Fibroblast of mammary gland (primary cell): ENCODE results near the gene TTC28.
"Not testable (repeated sequence)": the region's sequence is repeated elsewhere in the genome, so short reads cannot be mapped to it uniquely, and the experiment has no call there.

Experiments used
- DNase-seq: peaks from one replicate; pipeline ENCODE4 v3.0.0-alpha.2; 2010; ENCODE audit warnings: low read depth
- H3K4me3 ChIP-seq: 2 replicates; pipeline ENCODE4 v1.5.1; 2011; ENCODE audit warnings: low read depth, mild to moderate bottlenecking, low read length, moderate library complexity; ENCODE audit not compliant: control insufficient read depth
- CTCF ChIP-seq: conservative IDR thresholded peaks from 2 replicates; pipeline ENCODE4 v1.5.1; 2011; ENCODE audit warnings: low read depth, low read length, inconsistent platforms; ENCODE audit not compliant: control insufficient read depth, insufficient read depth

TTC28 gene

DNA sequence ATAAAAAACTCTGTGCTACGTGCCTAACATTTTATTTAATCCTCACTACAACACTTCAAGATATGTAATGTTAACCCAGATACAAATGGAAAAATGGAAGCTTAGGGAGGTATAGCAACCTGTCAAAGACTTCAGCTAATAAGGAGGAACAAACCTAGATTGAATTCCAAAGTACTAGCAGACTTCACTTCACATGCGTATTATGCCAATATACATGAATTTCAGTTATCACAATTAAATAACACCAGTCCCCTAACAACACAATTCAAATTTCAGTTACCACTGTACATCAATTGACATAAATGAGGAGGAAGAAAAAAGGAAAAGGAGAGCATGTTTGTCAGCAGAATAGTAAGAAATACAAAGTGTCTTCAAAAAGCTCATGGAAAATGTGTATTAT lies 60.4 kb downstream of the TTC28 start:
- TF ChIP-seq CTCF: no peak
- H3K4me3 ChIP-seq: no peak overlapping the region
- no peak for DNase-seq

GRCh38 chr22:28615423-28615822 lies 64.2 kb downstream of the TTC28 start:
- DNase-seq, H3K4me3 ChIP-seq: not testable (repeated sequence)

DNA sequence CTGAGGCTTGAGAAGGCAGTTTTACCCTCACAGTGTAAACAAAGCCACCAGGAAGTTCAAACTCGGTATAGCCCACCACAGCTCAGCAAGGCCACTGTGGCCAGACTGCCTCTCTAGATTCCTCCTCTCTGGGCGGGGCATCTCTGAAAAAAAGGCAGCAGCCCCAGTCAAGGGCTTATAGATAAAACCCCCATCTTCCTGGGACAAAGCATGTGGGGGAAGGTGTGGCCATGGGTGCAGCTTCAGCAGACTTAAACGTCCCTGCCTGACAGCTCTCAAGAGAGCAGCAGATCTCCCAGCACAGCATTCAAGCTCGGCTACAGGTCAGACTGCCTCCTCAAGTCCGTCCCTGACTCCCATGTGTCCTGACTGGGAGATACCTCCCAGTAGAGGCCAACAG lies 69.7 kb downstream of the TTC28 start:
- no peak for TF ChIP-seq CTCF

DNA sequence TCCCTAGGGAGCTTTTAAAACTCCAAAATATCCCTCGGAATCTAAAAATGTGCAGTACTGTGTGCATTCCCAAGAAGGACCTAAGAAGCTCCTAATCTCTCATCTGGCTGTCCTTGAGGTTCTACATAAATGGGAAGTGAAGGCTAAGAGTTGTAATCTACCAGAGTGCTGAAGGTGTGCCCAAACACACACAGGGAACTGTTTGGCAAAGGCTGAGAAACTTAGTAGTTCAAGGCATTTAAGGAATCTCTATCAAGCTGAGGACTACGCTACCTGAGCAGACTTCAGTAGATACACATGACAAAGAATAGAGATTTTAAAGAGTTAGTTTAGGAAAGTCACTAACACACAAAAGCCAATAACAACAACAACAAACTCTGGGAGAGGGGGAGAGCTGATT lies 71.1 kb downstream of the TTC28 start:
- no peak for DNase-seq
- TF ChIP-seq CTCF: no peak
- H3K4me3 ChIP-seq: no peak overlapping the region

More for the DNA sequence above, 69.7 kb downstream of the TTC28 start:
- H3K4me3 ChIP-seq: no peak overlapping the region
- DNase-seq: no peak

GRCh38 chr22:28607795-28608194 lies 71.8 kb downstream of the TTC28 start:
- TF ChIP-seq CTCF: no peak
- H3K4me3 ChIP-seq: no peak overlapping the region
- no peak for DNase-seq

DNA sequence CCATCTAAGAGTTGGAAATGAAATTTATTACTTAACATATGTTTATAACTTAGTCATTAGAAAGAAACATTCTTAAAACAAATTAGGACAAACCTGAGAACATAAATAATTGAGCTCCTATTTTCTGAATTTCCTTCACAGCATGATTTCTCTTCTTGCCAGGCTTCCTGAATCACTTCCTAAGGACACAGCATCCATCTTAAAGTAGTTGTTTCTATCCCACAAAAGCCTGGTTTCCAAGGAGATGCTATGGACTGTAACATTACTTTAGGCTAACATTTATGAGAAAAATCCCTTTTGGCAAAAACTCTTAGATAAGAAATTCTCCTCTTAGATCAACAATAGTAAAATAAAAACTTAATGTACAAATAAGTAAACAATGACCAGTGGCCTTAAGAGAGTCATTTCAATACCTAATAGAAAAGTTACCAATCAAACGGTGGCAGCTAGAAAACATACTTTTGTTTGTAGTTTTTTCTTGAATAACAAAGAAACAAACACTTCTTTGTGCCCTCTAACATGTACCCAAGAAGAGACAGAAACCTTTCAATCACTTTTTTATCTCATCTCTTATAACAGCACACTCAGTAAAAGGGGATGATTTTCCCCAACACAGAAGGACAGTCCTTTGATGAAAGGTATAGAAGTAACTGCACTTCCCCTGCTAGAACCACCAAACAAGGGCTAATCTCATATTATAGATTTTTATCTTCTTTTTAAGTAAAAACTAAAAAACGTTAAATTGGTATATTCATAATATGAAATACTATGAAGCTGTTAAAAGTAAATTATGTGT lies 74.5 kb downstream of the TTC28 start:
- H3K4me3 ChIP-seq: no peak overlapping the region
- TF ChIP-seq CTCF: no peak
- DNase-seq: no peak

DNA sequence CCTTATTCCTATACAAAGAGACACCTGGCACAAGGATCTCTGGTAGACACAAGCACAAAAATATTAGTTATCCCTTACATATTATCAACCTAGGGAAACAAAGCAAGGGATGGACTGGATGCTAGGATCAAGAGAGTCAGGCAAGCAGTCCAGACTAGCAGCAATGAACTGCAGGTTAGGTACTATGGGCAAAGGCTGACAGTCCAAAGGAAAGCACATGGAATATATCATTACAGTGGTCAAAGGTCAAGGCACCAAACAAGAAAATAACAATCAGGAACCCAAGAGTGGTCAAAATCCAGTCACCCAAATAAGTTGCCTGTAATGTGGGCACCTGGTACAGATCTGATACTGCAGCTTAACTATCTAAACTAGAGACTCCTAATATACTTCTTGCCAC lies 77.7 kb downstream of the TTC28 start:
- no peak for DNase-seq
- no peak overlapping the region for H3K4me3 ChIP-seq
- no peak for TF ChIP-seq CTCF
